NT2/D1 (cell line): Measurements from ENCODE around the gene INPP4B.

Source experiments
- DNase-seq: peaks from one replicate; pipeline ENCODE4 v3.0.0-alpha.2; 2011; ENCODE audit warnings: low read depth, low spot score
- H3K27me3 ChIP-seq: 2 replicates; pipeline ENCODE4 v1.6.0; 2011; ENCODE audit warnings: mild to moderate bottlenecking; ENCODE audit not compliant: insufficient read length, insufficient read depth
- H3K36me3 ChIP-seq: 2 replicates; pipeline ENCODE4 v1.6.1; 2011; ENCODE audit warnings: mild to moderate bottlenecking, low read length, mixed read lengths; ENCODE audit not compliant: insufficient read depth, insufficient read length
- H3K4me1 ChIP-seq: 2 replicates; pipeline ENCODE4 v1.5.1; 2011; ENCODE audit not compliant: insufficient read depth, insufficient read length
- H3K4me3 ChIP-seq: 2 replicates; pipeline ENCODE4 v1.5.1; 2011; ENCODE audit warnings: low read depth; ENCODE audit not compliant: insufficient read length
- H3K9ac ChIP-seq: 2 replicates; pipeline ENCODE4 v1.6.0; 2011; ENCODE audit warnings: low read depth; ENCODE audit not compliant: insufficient read length
- H3K9me3 ChIP-seq: 2 replicates; pipeline ENCODE4 v1.5.1; 2011; ENCODE audit warnings: mild to moderate bottlenecking, low read length; ENCODE audit not compliant: insufficient read depth
- SUZ12 ChIP-seq: IDR thresholded peaks from 2 replicates; pipeline ENCODE4 v1.6.1; 2011; ENCODE audit not compliant: insufficient read length, insufficient read depth; ENCODE audit errors: extremely low read depth
- YY1 ChIP-seq: IDR thresholded peaks from 2 replicates; pipeline ENCODE4 v1.6.1; 2011; ENCODE audit not compliant: insufficient read length, insufficient read depth
- ZNF274 ChIP-seq: IDR thresholded peaks from 2 replicates; pipeline ENCODE4 v1.6.1; 2011; ENCODE audit warnings: mild to moderate bottlenecking, low read depth, low read length

Gene INPP4B

DNA sequence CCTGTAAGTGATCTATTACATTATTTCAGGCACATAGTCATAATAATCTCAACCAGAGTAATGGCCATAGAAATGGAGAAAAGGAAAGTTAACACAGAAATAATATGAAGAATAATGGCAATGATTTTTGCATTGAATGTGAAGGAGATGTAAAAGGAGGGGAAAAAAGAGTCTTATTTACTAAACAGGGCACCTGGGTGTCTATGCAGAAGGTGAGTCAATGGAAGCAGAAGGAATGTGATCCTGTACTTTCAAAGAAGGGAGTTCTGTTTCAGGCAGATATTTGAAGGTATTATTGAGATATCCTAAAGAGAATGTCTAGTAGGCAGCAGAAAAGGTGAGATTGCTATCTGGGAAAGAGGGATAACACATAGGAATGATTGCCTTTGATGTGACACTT lies 279.9 kb downstream of the INPP4B start:
- H3K4me3 ChIP-seq = no peak overlapping the region
- TF ChIP-seq SUZ12 (no peak), ZNF274 (no peak), YY1 (no peak)
- H3K4me1 ChIP-seq = no peaks in the 10 kb centered on the region
- H3K27me3 ChIP-seq = no peaks in the 10 kb centered on the region
- no peak for DNase-seq
- H3K36me3 ChIP-seq = no peaks in the 10 kb centered on the region
- no peaks in the 10 kb centered on the region for H3K9me3 ChIP-seq
- no peak overlapping the region for H3K9ac ChIP-seq

DNA sequence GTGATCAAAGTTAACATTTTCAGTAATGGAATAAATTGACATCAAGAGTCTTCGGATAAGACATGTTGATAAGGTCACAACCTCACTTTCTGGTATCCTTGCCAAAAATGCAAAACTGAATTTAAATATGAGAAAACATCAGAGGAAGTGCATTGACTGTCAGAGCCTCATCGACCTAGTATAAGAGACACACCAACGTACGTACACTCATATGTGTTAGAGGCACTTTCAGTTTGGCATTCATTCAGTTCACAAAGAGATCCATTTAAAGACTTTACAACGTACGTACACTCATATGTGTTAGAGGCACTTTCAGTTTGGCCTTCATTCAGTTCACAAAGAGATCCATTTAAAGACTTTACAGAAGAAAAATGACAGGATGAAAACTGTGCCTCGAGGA lies 280.3 kb downstream of the INPP4B start:
- TF ChIP-seq ZNF274 = no peak
- TF ChIP-seq SUZ12 = no peak
- TF ChIP-seq YY1 = no peak
- Histone ChIP-seq H3K4me3 (no peak overlapping the region), H3K36me3 (no peaks in the 10 kb centered on the region), H3K9me3 (no peaks in the 10 kb centered on the region), H3K27me3 (no peaks in the 10 kb centered on the region), H3K9ac (no peak overlapping the region), H3K4me1 (no peaks in the 10 kb centered on the region)
- no peak for DNase-seq

DNA sequence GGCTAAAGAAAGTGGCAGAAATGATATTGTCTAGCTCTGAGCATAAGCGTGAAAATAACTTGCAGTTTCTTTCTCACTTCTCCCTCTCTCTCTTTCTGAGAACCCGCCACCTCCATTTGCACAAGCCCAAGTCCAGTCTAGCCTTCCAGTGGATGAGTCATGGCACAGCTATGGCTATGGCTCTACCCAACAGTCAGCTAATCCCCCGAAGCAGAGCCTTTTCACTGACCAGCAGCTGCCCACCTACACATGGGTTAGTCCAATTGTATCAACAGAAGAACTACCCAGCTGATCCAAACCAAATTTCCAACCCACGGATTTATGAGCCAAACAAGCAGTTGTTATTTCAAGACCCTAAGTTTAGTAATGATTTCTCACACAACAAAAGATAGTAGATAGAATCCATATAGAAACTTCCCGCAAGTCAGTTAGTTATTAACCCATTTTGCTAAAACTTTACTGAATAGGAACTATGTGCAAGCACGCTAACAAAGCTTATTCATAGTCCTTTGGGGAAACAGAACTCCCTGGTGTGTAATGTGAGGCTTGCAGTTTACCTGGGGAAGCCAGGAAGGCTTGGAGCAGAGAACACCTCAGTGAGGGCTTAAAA lies 282.3 kb downstream of the INPP4B start:
- Histone ChIP-seq H3K9ac (no peak overlapping the region), H3K9me3 (no peaks in the 10 kb centered on the region), H3K27me3 (no peaks in the 10 kb centered on the region), H3K4me3 (no peak overlapping the region), H3K4me1 (no peaks in the 10 kb centered on the region), H3K36me3 (no peaks in the 10 kb centered on the region)
- DNase-seq = no peak
- TF ChIP-seq ZNF274 (no peak), YY1 (no peak), SUZ12 (no peak)

DNA sequence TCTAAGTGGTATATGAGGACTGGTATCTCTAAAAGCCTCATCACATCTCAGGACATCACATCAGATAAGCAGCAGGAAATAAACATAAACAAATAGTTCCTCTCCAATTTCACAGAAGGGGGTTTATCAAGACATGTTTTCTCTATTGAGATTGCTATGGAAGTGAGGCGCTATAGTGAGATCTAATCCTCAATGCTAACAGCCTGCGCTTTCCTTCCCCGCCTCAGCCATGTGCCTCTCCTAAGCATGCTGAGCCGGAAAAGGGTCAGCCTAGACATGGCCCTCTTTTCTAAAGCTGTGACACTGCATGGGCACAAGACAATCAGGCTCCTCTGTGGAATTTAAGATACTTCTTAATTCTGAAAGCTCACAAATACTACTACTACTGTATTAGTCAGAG lies 286.1 kb downstream of the INPP4B start:
- H3K9ac ChIP-seq = no peak overlapping the region
- no peaks in the 10 kb centered on the region for H3K36me3 ChIP-seq
- no peaks in the 10 kb centered on the region for H3K27me3 ChIP-seq
- no peaks in the 10 kb centered on the region for H3K9me3 ChIP-seq
- no peak overlapping the region for H3K4me3 ChIP-seq
- TF ChIP-seq YY1 (no peak), SUZ12 (no peak), ZNF274 (no peak)
- H3K4me1 ChIP-seq = no peaks in the 10 kb centered on the region
- DNase-seq = no peak

DNA sequence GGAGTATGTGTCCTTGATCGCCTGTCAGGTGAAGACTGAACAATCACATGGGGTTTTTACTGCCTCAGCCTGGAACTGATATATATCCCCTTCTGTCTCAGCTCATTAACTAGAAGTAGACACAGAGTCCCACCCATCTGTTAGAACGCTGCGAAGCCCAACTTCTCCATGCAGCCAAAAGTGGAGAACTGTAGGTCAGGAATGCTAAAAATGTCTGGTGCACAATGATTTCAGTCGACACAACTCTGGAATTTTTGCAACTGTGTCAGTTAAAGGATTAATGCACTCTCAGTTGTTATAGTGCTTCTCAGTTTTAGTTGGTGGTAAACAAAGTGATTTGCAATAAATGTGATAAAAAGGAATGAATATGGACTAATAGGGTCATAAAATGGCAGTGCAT lies 287.2 kb downstream of the INPP4B start:
- no peaks in the 10 kb centered on the region for H3K4me1 ChIP-seq
- no peaks in the 10 kb centered on the region for H3K27me3 ChIP-seq
- TF ChIP-seq YY1 (no peak), ZNF274 (no peak), SUZ12 (no peak)
- no peak for DNase-seq
- no peaks in the 10 kb centered on the region for H3K36me3 ChIP-seq
- H3K4me3 ChIP-seq = no peak overlapping the region
- no peak overlapping the region for H3K9ac ChIP-seq
- no peaks in the 10 kb centered on the region for H3K9me3 ChIP-seq

DNA sequence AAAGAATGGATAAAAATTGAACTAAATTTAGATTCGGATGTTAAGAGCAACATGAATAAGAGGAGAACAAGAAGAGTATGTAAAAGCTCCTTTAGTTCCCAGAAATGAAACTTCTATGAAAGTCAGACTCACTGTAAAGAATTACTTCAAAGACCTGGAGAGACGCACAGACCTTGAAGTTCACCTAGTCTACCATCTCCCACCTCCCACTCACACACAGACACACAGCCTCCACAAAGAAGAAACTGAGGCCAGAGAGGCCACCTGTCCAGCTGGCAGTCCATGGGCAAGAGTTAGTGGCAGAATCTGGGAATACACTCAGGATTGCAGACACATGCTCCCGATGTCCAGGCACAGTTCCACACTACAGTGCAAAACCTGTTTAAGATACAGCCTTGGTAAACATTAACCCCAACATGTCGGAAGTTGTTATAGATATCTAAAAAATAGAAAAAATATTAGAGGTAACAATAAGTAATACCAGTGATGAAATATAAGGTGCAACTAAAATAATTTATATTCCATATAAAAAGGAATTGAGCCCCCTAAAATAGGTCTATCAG lies 288.8 kb downstream of the INPP4B start:
- TF ChIP-seq YY1 (no peak), SUZ12 (no peak), ZNF274 (no peak)

DNA sequence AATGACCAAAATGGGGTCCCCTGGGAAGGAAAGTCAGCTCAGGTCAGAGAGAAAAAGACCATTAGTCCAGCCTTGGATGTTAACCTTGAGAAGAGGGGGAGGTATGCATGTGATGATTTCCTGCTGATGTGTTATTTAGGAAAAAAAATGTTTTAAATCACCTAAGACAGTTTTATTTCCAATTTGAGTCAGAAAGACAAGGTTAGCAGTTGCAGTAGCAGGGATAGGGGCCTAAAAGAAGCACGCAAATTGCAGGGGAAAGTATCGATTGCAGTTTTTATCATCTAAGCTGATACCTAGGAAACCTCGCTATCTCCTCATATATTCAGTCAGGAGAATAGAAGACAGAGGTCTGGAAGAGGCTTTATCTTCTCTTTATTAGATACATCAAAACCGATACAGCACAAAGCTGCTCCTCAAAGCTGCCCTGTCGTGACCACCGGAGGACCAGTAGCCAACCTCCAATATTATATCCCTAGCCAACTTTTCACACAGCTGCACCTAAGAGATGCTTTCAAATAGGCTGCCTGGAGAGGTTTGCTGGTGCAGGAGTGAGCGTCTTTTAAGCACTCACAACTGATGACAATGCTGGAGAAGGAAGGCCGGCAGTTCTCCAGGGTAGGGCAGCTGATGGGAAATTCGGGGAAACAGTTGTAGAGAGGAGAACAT lies 289.4 kb downstream of the INPP4B start:
- H3K27me3 ChIP-seq = no peaks in the 10 kb centered on the region
- no peak overlapping the region for H3K9ac ChIP-seq
- H3K9me3 ChIP-seq = no peaks in the 10 kb centered on the region
- DNase-seq = no peak
- H3K4me1 ChIP-seq = no peaks in the 10 kb centered on the region
- TF ChIP-seq ZNF274 (no peak), SUZ12 (no peak)
- H3K4me3 ChIP-seq = no peak overlapping the region
- no peaks in the 10 kb centered on the region for H3K36me3 ChIP-seq

More for the DNA sequence above, 288.8 kb downstream of the INPP4B start:
- Histone ChIP-seq H3K4me1 (no peaks in the 10 kb centered on the region), H3K27me3 (no peaks in the 10 kb centered on the region), H3K4me3 (no peak overlapping the region), H3K9me3 (no peaks in the 10 kb centered on the region), H3K36me3 (no peaks in the 10 kb centered on the region), H3K9ac (no peak overlapping the region)
- no peak for DNase-seq
